ENCODE measurements around the gene OR6J1.

DNA sequence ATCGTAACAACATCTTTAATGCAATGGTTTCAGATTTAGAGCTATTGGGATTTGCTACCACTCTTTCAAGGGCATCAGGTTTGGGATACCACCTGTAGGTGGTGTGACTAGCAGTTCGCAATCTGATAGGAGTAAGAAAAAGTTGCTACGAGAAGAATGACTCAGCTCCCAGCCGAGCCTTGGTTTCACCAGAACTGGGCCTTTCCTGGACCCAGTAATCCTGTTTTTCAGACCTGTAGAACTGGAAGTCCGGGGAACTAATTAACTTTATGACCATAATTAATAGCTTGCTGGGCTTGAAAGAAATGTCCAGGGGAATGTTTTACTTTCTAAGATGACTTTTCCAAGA lies 45.3 kb downstream of the OR6J1 start:
- no peak for TF ChIP-seq EZH2 (IDR thresholded peaks at IDR 0.05; ENCODE audit: insufficient read depth, poor library complexity, severe bottlenecking)
- no peak for TF ChIP-seq EZH2phosphoT487 (IDR thresholded peaks at IDR 0.05; ENCODE audit: insufficient read depth, low read depth)
